ENCODE measurements around the gene ZNF780B. TPM values are rescaled to one million over a fixed set of nuclear protein-coding genes. Genes with fewer than 3 reads are reported as not detected.
"Not testable (repeated sequence)": the region's sequence is repeated elsewhere in the genome, so short reads cannot be mapped to it uniquely, and the experiment has no call there.

Gene ZNF780B
- 38.2 TPM for total RNA-seq

- DNase-seq (ENCODE audit: low spot score): peak; percentile 64
Observed at GRCh38 chr19:40055832-40056504, at the start of gene ZNF780B. TSS of gene ZNF780B (minus strand) at chr19:40056231. CDS start at chr19:40050332, 5,899 bp downstream.

- no peak for DNase-seq (ENCODE audit: low spot score)
Observed at GRCh38 chr19:40104754-40105153, 48.7 kb upstream of the ZNF780B start.

GRCh38 chr19:40103600-40103999 lies 47.6 kb upstream of the ZNF780B start:
- DNase-seq (ENCODE audit: low spot score): no peak

- no peak for DNase-seq (ENCODE audit: low spot score)
Observed at GRCh38 chr19:40101813-40102212, 45.8 kb upstream of the ZNF780B start.

GRCh38 chr19:40093416-40093815 lies 37.4 kb upstream of the ZNF780B start:
- DNase-seq (ENCODE audit: low spot score): no peak

GRCh38 chr19:40091205-40092129 lies 35.4 kb upstream of the ZNF780B start:
- DNase-seq (ENCODE audit: low spot score): no peak

GRCh38 chr19:40090241-40091204 lies 34.5 kb upstream of the ZNF780B start, which contains the start of gene ZNF780A:
TSS of gene ZNF780A (minus strand) at chr19:40090943. CDS start at chr19:40084753, 6,190 bp downstream.
- DNase-seq (ENCODE audit: low spot score): peak; percentile 79

- DNase-seq (ENCODE audit: low spot score): no peak
Observed at GRCh38 chr19:40089462-40089861, 33.4 kb upstream of the ZNF780B start.

GRCh38 chr19:40088299-40089047 lies 32.4 kb upstream of the ZNF780B start:
- no peak for DNase-seq (ENCODE audit: low spot score)

- no peak for DNase-seq (ENCODE audit: low spot score)
Observed at GRCh38 chr19:40084948-40085347, 28.9 kb upstream of the ZNF780B start.

GRCh38 chr19:40081411-40081810 lies 25.4 kb upstream of the ZNF780B start:
- no peak for DNase-seq (ENCODE audit: low spot score)

GRCh38 chr19:40080289-40080688 lies 24.3 kb upstream of the ZNF780B start:
- no peak for DNase-seq (ENCODE audit: low spot score)

GRCh38 chr19:40078377-40078776 lies 22.3 kb upstream of the ZNF780B start:
- DNase-seq (ENCODE audit: low spot score): no peak

GRCh38 chr19:40070058-40070457 lies 14.0 kb upstream of the ZNF780B start:
- no peak for DNase-seq (ENCODE audit: low spot score)

GRCh38 chr19:40059624-40060023 lies 3.6 kb upstream of the ZNF780B start:
- no peak for DNase-seq (ENCODE audit: low spot score)

GRCh38 chr19:40057166-40057565 lies 1.1 kb upstream of the ZNF780B start:
- DNase-seq (ENCODE audit: low spot score): no peak

GRCh38 chr19:40056505-40056904 lies 474 bp upstream of the ZNF780B start:
- DNase-seq (ENCODE audit: low spot score): no peak

- DNase-seq (ENCODE audit: low spot score): no peak
Observed at GRCh38 chr19:40055049-40055448, 982 bp downstream of the ZNF780B start.

- DNase-seq (ENCODE audit: low spot score): no peak
Observed at GRCh38 chr19:40054632-40055031, 1.4 kb downstream of the ZNF780B start.

- no peak for DNase-seq (ENCODE audit: low spot score)
Observed at GRCh38 chr19:40053491-40053890, 2.5 kb downstream of the ZNF780B start.

GRCh38 chr19:40041718-40042117 lies 14.3 kb downstream of the ZNF780B start:
- not testable (repeated sequence) for DNase-seq (ENCODE audit: low spot score)

Data from ureter (tissue), 1 donor.